CD4-positive, alpha-beta T cell (primary cell): ENCODE results near the gene PCDH9. TPM values are rescaled to one million over a fixed set of nuclear protein-coding genes. Genes with fewer than 3 reads are reported as not detected.

ENCODE experiments used
- ATAC-seq: fragments of 200-7000 bp; cut with Tn5 transposase; one replicate; pipeline ENCODE4 v1.10.0; 2022; ENCODE audit warnings: mild to moderate bottlenecking; ENCODE audit not compliant: poor library complexity
- CTCF ChIA-PET: fragments of 350-600 bp; sonication (Branson Sonifier 250); formaldehyde crosslinking; loops from one replicate; lab custom pipeline; 2021; ENCODE audit warnings: antibody characterized with exemption, inconsistent platforms; lab: Charles Lee
- POLR2A ChIA-PET: fragments of 350-600 bp; sonication (Branson Sonifier 250); formaldehyde crosslinking; loops from one replicate; lab custom pipeline; 2021; ENCODE audit warnings: antibody characterized with exemption, inconsistent platforms; lab: Charles Lee
- DNase-seq, 14 experiments: peaks; one replicate each; pipeline ENCODE4 v3.0.0-alpha.2; 2013 to 2020; ENCODE audit warnings: mixed read lengths in 2 of 14
- H3K27ac ChIP-seq, 2 donors: one replicate each; pipeline versions ENCODE4 v1.5.1 to v1.7.0; 2013; ENCODE audit warnings: low read length in 2 of 2, low read depth in 1 of 2, mild to moderate bottlenecking in 1 of 2
- H3K27me3 ChIP-seq, 2 experiments: 1 replicate in 1 of 2; 2 replicates in 1 of 2; pipeline versions ENCODE4 v1.6.1 to v1.7.0; 2013; ENCODE audit warnings: low read length in 2 of 2, control low read depth in 1 of 2, mild to moderate bottlenecking in 1 of 2, moderate library complexity in 1 of 2; ENCODE audit not compliant: insufficient read depth in 2 of 2, control insufficient read depth in 1 of 2
- H3K36me3 ChIP-seq: one replicate; pipeline ENCODE4 v1.6.1; 2013; ENCODE audit warnings: low read length, control low read depth; ENCODE audit not compliant: insufficient read depth
- H3K4me1 ChIP-seq: one replicate; pipeline ENCODE4 v1.6.1; 2013; ENCODE audit warnings: low read length, control low read depth; ENCODE audit not compliant: insufficient read depth
- H3K4me3 ChIP-seq: one replicate; pipeline ENCODE4 v1.5.1; 2013; ENCODE audit warnings: mild to moderate bottlenecking, low read length, moderate library complexity
- H3K9me3 ChIP-seq, 2 experiments: 1 replicate in 1 of 2; 2 replicates in 1 of 2; pipeline versions ENCODE4 v1.6.1 to v1.7.0; 2013; ENCODE audit warnings: low read length in 2 of 2, mild to moderate bottlenecking in 2 of 2, control low read depth in 1 of 2, moderate library complexity in 1 of 2; ENCODE audit not compliant: control insufficient read depth in 1 of 2, insufficient read depth in 1 of 2
- H3K27ac Mint-ChIP-seq: one replicate; pipeline ENCODE4 v1.8.0; 2020; ENCODE audit warnings: mixed read lengths
- H3K27me3 Mint-ChIP-seq: one replicate; pipeline ENCODE4 v1.8.0; 2021; ENCODE audit warnings: mixed read lengths
- H3K36me3 Mint-ChIP-seq: one replicate; pipeline ENCODE4 v1.8.0; 2021; ENCODE audit warnings: low read depth, mixed read lengths
- H3K4me1 Mint-ChIP-seq: one replicate; pipeline ENCODE4 v1.8.0; 2021; ENCODE audit warnings: low read depth, mixed read lengths
- H3K4me3 Mint-ChIP-seq: one replicate; pipeline ENCODE4 v1.8.0; 2020; ENCODE audit warnings: mild to moderate bottlenecking, mixed read lengths
- H3K9me3 Mint-ChIP-seq: one replicate; pipeline ENCODE4 v1.8.0; 2020; ENCODE audit warnings: mixed read lengths
- intact Hi-C, 2 experiments: fragments of 100-400 bp; cut with DNase I in 1 of 2; cut with micrococcal nuclease in 1 of 2; formaldehyde crosslinking; loops; one replicate each; pipeline versions ENCODE4 v1.15.1 to v1.9.0; 2023 to 2025; cut with DNase I, micrococcal nuclease
- total RNA-seq, 174 experiments: library from RNA in 2 of 174; stranded (reverse) in 2 of 174; gene quantifications; one replicate each; pipeline ENCODE4 v1.2.3 and lab custom pipeline; 2021 to 2026
- TF ChIP-seq, protein P1 (sequence below): fragments of 200-600 bp; IDR thresholded peaks from one replicate; pipeline ENCODE4 v1.8.0; 2022; ENCODE audit warnings: antibody characterized with exemption, mild to moderate bottlenecking

PCDH9 gene
- total RNA-seq, 2 experiments from 2014 or later, result 0.08 to 0.19 TPM

- no peaks in the 10 kb centered on the region for H3K27me3 Mint-ChIP-seq
- Histone ChIP-seq H3K27ac (no peak overlapping the region), H3K27me3 (no peaks in the 10 kb centered on the region), H3K4me3 (no peak overlapping the region), H3K4me1 (no peaks in the 10 kb centered on the region), H3K9me3 (no peaks in the 10 kb centered on the region), H3K36me3 (no peaks in the 10 kb centered on the region)
- ChIA-PET POLR2A (no interaction called here), CTCF (no interaction called here)
- no peak overlapping the region for H3K4me3 Mint-ChIP-seq
- H3K9me3 Mint-ChIP-seq, result no peaks in the 10 kb centered on the region
- ATAC-seq (no peak), DNase-seq (no peak)
- no peaks in the 10 kb centered on the region for H3K4me1 Mint-ChIP-seq
- TF ChIP-seq, protein P1, sequence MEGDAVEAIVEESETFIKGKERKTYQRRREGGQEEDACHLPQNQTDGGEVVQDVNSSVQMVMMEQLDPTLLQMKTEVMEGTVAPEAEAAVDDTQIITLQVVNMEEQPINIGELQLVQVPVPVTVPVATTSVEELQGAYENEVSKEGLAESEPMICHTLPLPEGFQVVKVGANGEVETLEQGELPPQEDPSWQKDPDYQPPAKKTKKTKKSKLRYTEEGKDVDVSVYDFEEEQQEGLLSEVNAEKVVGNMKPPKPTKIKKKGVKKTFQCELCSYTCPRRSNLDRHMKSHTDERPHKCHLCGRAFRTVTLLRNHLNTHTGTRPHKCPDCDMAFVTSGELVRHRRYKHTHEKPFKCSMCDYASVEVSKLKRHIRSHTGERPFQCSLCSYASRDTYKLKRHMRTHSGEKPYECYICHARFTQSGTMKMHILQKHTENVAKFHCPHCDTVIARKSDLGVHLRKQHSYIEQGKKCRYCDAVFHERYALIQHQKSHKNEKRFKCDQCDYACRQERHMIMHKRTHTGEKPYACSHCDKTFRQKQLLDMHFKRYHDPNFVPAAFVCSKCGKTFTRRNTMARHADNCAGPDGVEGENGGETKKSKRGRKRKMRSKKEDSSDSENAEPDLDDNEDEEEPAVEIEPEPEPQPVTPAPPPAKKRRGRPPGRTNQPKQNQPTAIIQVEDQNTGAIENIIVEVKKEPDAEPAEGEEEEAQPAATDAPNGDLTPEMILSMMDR, result no peak
- H3K36me3 Mint-ChIP-seq, result no peaks in the 10 kb centered on the region
- no peak overlapping the region for H3K27ac Mint-ChIP-seq
- intact Hi-C loops, result no loop called here
These were observed 699.5 kb downstream of the PCDH9 start for GRCh38 chr13:66530686-66531085.

GRCh38 chr13:66530158-66530557 lies 700.0 kb downstream of the PCDH9 start:
- Mint-ChIP-seq H3K27ac (no peak overlapping the region), H3K9me3 (no peaks in the 10 kb centered on the region), H3K36me3 (no peaks in the 10 kb centered on the region), H3K4me1 (no peaks in the 10 kb centered on the region), H3K4me3 (no peak overlapping the region), H3K27me3 (no peaks in the 10 kb centered on the region)
- ChIA-PET POLR2A (no interaction called here), CTCF (no interaction called here)
- intact Hi-C loops, result no loop called here
- ATAC-seq (no peak), DNase-seq (no peak)
- H3K4me1 ChIP-seq, result no peaks in the 10 kb centered on the region
- no peaks in the 10 kb centered on the region for H3K27me3 ChIP-seq
- H3K4me3 ChIP-seq, result no peak overlapping the region
- no peaks in the 10 kb centered on the region for H3K9me3 ChIP-seq
- TF ChIP-seq, protein P1, result no peak
- H3K27ac ChIP-seq, result no peak overlapping the region
- no peaks in the 10 kb centered on the region for H3K36me3 ChIP-seq

GRCh38 chr13:66528944-66529576 lies 701.1 kb downstream of the PCDH9 start:
- intact Hi-C loops, result no loop called here

More at GRCh38 chr13:66528944-66529576, 701.1 kb downstream of the PCDH9 start:
- H3K9me3 ChIP-seq, result no peaks in the 10 kb centered on the region
- no peaks in the 10 kb centered on the region for H3K9me3 Mint-ChIP-seq
- ChIA-PET POLR2A (no interaction called here), CTCF (no interaction called here)
- H3K36me3 ChIP-seq, result no peaks in the 10 kb centered on the region
- no peaks in the 10 kb centered on the region for H3K27me3 Mint-ChIP-seq
- TF ChIP-seq, protein P1, result no peak
- no peak overlapping the region for H3K27ac Mint-ChIP-seq
- no peaks in the 10 kb centered on the region for H3K4me1 Mint-ChIP-seq
- no peak overlapping the region for H3K4me3 ChIP-seq
- no peaks in the 10 kb centered on the region for H3K4me1 ChIP-seq
- H3K27me3 ChIP-seq, result no peaks in the 10 kb centered on the region
- no peak for ATAC-seq
- no peak overlapping the region for H3K4me3 Mint-ChIP-seq
- no peak for DNase-seq
- no peaks in the 10 kb centered on the region for H3K36me3 Mint-ChIP-seq
- H3K27ac ChIP-seq, result no peak overlapping the region
